ENCODE results near the gene TNRC18.
A peak's percentile ranks its signal among the peaks of the same experiment; 100 is the strongest.
"Not testable (repeated sequence)": the region's sequence is repeated elsewhere in the genome, so short reads cannot be mapped to it uniquely, and the experiment has no call there.

The TNRC18 gene

DNA sequence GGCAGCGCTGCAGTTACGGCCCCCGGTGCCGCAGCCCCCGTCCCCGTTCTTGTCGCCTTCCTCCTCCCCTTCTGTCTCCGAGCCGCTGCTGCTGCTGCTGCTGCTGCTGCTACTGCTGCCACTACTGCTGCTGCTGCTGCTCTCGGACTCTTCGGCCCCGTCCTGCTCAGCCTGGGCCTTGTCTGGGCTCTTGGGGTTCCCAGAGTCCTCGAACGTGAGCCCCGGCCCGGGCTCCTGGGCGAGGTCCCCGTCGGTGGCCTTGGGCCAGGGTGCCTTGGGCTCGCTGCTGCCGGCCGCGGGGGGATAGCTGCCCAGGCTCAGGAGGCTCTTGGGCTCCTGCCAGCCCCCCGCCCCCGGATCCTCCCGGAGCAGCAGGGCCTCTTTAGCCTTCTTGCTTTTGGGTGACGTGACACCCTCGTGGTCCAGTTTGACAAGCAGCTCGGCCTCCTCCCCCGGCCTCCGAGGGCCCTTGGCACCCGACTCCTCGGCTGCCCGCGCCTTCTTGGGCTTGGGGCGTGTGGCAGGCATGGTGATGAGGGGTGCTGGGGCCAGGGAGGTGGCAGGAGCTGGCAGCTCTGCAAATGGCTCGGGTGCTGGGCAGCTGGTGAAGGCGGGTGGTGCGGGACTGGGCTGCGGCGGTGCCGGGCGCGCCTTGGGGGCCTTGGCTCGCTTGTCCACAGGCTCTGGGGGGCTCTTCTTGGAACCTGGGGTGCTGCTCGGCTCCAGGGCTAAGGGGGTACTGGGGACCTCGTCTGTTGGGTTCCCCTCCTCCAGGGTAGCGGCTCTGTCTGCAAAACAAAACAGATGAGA lies 110.4 kb downstream of the TNRC18 start:
- DNase-seq = not testable (repeated sequence)

GRCh38 chr7:5312276-5313070 lies 111.2 kb downstream of the TNRC18 start:
- not testable (repeated sequence) for DNase-seq

DNA sequence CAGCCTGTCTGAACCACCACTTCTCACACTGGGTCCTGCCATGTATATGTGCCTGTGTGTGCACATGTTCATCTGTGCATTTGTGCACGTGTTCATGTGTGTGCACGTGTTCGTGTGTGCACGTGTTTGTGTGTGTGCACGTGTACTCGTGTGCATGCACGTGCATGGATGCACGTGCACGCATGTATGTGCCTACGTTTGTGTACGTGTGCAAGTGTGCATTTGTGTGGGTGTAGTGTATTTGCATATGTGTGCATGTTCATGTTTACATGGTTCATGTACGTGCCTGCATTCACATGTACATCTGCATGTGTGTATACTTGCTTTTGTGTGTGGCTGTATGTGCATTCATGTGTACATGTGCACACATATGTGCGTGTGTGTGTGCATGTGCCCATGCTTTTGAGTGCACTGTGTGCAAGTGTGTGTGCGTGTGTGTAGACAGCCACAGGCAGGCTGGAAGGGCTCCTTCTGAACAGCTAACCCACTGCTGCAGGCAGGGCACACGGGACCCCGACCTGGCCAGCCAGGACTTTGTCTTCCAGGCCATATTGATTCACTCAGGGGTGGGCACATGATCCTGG lies 112.7 kb downstream of the TNRC18 start:
- DNase-seq = no peak

DNA sequence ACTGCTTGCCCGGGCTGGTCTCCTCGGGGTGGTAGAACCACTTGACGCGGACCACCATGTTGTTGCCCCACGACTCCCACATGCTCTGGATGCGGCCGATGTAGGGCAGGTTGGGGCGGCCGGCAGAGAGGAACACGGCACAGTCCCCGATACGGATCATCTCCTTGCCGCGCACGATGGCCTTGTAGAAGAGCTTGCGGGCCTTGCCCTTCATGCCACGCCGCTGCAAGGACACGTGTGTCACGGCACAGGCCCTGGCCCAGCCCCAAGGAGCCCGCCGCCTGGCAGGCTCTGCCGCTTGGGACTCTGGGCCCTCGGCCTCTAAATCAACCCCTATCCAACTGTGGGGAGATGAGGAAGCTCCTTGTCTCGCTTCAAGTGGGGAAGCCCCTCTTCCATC lies 114.5 kb downstream of the TNRC18 start:
- DNase-seq = no peak

GRCh38 chr7:5307221-5308142 lies 116.2 kb downstream of the TNRC18 start:
- not testable (repeated sequence) for DNase-seq

DNA sequence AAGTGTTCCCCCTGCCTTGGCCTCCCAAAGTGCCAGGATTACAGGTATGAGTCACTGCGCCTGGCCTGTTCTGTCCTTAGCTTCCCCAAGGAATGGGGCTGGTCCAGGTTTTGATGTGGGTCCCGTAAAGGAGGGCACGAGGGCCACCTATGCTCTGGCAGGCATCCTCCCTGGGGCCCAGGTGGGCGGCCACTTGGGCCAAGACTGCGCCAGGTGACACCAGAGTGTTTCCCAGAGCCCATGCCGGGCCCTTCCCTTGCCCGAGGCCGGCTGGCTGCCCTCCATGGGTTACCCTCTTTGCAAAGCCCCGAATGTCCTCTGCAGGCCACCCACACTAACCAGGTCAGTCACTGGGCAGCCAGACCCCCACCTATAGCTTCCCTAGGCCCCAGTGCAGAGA lies 118.6 kb downstream of the TNRC18 start:
- DNase-seq = not testable (repeated sequence)

DNA sequence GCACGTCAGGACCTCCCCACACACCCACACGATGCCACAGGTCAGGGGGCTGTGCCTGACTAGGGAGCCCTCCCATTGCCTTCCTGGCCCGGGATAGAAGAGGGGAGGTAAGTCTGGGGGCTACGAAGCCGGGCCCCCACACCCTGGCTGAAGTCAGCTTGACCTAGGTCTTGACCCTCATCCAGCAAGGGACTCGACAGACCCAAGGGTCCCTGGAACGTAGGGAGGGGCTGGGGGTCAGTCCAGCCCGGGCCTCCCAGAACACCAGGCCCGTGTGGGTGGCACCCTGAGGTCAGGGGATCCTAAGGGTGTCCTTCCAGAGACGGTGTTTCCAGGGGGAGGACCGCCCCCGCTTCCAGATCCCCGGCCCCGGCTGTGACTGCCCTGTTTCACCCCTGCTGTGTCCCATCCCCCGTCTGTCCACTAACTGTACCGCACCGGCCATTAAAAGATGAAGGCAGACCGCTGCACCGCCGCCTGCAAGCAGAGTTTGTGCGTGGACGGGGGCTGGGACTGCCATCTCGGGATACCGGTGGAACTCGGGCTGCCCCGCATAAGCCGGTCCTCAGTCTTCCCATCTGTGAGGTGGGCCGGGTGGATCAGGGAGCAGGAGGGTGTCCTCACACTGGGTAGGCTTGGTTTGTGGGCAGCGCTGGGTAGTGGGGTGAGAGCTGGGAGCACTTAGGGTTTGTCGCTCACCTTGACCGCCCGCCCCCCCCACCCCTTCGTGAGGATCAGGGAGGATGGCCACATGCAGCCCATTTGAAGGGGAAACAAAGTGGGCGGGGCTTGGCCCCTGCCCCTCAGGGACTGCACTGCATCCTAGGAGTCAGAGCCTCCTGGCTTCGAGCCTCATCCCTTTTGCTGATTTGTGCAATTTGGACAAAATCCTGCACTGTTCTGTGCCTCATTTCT lies 119.8 kb downstream of the TNRC18 start:
- no peak for DNase-seq

DNA sequence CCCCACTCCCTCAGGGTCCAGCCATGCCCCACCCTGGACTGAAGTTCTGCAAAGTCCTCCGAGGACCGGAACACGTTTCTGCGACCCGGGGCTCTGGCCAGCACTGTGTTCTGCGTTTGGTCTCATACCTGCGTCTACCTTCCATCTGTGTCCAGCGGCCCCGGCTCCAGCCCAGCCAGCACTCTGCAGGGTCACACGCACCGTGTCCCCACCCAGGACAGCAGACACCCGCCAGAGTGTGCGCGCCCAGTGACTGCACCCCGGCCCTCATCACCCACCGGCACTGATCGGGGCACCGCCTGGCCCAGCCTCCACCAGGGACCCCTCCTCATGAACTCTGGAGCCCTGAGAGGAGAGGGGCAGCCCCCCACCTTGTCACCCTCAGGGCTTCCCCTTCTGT lies 120.6 kb downstream of the TNRC18 start:
- DNase-seq = no peak

DNA sequence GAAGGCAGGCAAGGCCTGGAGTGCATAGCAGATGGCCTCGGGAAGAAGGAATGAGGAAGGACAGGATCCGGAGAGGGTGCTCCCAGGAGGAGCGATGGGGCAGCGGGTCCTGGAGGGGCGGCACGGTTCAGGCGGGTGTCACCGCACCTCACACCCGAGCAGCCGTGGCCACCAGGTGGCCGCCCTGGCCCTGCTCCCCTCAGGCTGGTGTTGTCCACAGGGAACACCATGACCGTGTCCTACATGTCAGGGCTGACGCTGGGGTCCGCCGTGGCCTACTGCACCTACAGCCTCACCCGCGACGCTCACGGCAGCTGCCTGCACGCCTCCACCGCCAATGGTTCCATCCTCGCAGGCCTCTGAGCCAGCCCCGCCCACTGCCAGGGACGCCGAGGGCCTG lies 121.1 kb downstream of the TNRC18 start:
- no peak for DNase-seq

DNA sequence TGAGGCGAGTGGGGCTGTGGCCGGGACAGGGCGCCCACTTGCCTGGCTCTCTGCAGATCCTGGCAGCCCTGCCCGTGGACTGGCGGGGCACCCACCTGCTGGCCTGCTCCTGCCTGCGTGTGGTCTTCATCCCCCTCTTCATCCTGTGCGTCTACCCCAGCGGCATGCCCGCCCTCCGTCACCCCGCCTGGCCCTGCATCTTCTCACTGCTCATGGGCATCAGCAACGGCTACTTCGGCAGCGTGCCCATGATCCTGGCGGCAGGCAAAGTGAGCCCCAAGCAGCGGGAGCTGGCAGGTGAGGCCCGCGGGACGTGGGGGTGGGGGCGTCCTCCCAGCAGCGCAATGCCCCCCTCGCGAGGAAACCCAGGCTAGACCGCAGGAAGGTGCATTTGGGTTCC lies 123.3 kb downstream of the TNRC18 start:
- DNase-seq = no peak

DNA sequence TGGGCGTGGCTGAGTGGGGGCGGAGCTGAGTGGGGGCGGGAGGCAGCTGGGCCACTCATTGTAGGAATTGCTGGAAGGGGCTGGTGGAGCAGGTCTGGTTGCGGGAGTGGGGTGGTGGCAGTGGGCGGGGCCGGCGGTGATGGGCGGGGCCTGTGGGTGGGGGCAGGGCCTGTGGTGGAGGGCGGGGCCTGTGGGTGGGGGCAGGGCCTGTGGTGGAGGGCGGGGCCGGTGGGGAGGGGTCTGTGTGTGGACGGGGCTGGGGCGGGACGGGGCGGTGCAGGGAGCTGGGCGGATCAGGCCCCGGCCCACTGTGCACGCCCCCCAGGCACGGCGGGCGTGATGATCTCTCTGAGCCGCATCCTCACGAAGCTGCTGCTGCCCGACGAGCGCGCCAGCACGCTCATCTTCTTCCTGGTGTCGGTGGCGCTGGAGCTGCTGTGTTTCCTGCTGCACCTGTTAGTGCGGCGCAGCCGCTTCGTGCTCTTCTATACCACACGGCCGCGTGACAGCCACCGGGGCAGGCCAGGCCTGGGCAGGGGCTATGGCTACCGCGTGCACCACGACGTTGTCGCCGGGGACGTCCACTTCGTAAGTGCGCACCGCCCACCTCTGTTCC lies 126.9 kb downstream of the TNRC18 start:
- DNase-seq = peak; percentile 77 to 78

GRCh38 chr7:5296015-5296610 lies 127.5 kb downstream of the TNRC18 start:
- DNase-seq = peak in 1 of 2 donors; percentile 19

- DNase-seq = no peak
Measured at GRCh38 chr7:5295039-5296014, 128.3 kb downstream of the TNRC18 start.

GRCh38 chr7:5294169-5294987 lies 129.3 kb downstream of the TNRC18 start:
- no peak for DNase-seq

GRCh38 chr7:5291711-5292335 lies 131.8 kb downstream of the TNRC18 start:
- DNase-seq = not testable (repeated sequence)

GRCh38 chr7:5291301-5291700 lies 132.3 kb downstream of the TNRC18 start:
- DNase-seq = no peak

DNA sequence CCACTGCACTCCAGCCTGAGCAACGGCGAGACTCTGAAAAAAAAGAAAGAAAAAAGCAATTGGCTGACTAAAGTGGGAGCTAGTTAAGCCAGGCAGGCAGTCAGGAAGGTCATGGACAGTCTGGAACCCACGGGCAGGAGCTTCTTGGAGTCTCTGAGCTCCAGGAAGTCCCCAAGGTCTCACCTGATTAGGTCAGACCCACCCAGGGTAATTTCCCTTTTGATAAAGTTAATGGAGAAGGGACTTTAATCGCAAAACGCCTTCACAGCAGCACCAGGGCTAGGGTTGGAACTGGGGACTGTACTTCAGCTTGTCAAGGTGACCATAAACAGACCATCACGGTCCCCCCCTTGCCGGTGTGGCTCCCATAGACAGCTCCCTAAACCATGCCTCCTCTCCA lies 134.3 kb downstream of the TNRC18 start:
- DNase-seq = no peak

DNA sequence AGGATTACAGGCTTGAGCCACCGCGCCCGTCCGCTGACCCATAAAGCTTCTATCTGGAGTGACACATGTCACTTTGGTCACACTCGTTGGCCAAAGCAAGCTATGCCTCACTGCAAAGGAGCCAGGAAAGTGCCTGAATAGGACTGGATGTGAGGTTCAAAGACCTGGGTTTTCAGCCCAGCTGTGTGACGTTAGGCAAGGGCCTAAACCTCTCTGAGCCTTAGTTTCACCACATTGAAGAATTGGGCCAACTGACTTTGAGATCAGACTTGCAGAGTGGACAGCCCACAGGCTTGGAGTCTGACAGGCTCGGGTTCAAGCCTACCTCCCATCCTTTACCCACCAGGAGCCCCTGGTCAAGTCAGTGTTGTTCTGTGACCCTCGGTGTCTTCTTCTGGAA lies 135.1 kb downstream of the TNRC18 start:
- not testable (repeated sequence) for DNase-seq

Data from CD4-positive, alpha-beta T cell treated with Interleukin-1 beta for 1 hour (primary cell).